AG09319 (cell line): Measurements from ENCODE around the gene DUSP8.
A peak's percentile ranks its signal among the peaks of the same experiment; 100 is the strongest.

Experiments
- DNase-seq: peaks from one replicate; pipeline ENCODE4 v3.0.0-alpha.2; 2010; ENCODE audit warnings: low read depth; ENCODE audit errors: extremely low read depth
- TF ChIP-seq, protein P1 (sequence below): IDR thresholded peaks from 2 replicates; pipeline ENCODE4 v1.5.1; 2011; ENCODE audit warnings: low read depth, mild to moderate bottlenecking, inconsistent platforms, low read length, moderate library complexity

DUSP8 gene

GRCh38 chr11:1561266-1561665 lies 10.8 kb downstream of the DUSP8 start:
- DNase-seq, result no peak
- TF ChIP-seq, protein P1, sequence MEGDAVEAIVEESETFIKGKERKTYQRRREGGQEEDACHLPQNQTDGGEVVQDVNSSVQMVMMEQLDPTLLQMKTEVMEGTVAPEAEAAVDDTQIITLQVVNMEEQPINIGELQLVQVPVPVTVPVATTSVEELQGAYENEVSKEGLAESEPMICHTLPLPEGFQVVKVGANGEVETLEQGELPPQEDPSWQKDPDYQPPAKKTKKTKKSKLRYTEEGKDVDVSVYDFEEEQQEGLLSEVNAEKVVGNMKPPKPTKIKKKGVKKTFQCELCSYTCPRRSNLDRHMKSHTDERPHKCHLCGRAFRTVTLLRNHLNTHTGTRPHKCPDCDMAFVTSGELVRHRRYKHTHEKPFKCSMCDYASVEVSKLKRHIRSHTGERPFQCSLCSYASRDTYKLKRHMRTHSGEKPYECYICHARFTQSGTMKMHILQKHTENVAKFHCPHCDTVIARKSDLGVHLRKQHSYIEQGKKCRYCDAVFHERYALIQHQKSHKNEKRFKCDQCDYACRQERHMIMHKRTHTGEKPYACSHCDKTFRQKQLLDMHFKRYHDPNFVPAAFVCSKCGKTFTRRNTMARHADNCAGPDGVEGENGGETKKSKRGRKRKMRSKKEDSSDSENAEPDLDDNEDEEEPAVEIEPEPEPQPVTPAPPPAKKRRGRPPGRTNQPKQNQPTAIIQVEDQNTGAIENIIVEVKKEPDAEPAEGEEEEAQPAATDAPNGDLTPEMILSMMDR, result no peak

DNA sequence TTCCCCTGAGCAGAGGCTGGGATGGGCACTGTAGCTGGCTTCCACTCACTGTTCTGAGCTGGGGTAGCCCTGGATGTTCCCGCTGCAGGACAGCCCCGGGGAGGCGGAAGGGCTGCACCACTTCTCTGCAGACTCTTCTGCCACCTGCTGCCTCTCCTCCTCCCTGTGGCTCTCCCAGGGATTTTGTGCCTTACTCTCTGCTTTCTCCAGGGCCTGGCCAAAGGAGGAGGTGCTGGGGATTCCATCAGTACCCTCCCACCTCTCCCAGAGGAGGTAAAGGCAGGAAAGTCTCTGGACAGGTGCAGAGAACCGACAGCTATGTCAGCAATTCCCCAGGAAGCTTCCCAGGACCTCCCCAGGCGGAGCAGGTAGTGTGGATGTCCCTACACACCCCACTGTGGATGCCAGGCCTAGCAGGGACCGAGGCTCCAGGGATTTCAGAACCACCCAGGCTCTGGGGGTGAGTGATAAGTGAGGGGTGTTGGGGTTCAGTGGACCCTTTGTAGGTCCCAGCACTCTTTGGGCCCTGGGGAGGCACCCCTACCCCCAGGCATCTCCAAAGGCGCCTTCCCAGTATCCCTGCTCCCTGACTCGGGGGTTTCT lies 11.3 kb downstream of the DUSP8 start:
- DNase-seq, result no peak
- TF ChIP-seq, protein P1, result no peak

GRCh38 chr11:1560002-1560648 lies 11.9 kb downstream of the DUSP8 start:
- DNase-seq, result no peak
- TF ChIP-seq, protein P1, result no peak

DNA sequence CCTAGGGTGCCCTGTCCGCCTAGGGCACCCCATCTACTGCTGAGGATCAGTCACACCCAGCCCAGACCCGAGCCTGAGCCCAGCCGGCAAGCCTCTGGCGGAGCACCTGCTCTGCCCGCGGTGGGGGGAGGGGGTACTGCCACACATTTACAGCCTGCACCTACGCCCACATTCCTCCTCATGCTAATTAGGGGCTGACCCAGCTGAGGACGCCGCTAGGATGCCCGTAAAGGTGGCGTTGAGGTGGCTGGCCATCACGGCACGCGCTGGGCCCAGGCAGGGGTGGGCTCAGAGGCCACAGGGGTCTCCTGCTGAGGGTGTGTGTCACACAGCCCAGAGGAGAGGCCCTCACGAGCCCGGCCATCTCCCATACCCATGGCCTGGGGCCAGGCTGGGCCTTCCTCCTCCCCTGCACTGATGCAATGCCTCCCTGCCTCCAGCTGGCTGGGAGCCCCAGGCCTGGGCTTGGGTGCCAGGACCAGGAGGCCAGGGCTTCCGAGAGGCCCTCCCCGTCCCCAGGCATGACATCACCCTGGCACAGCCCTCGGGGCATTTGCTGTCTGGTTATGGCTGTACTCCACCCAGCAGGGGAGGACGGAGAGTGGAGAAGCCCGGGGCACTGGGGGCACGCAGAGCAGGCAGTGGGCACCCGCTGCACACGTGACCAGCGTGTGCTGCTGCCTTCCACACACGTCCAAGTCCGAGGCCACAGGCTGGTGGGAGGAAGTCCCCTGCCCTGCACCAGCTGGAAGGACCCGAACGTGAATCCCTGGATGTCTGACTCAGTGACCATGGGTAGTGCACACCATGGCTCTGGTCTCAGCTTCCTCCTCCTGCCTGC lies 12.7 kb downstream of the DUSP8 start:
- peak; percentile 53 for DNase-seq
- TF ChIP-seq, protein P1, result no peak

DNA sequence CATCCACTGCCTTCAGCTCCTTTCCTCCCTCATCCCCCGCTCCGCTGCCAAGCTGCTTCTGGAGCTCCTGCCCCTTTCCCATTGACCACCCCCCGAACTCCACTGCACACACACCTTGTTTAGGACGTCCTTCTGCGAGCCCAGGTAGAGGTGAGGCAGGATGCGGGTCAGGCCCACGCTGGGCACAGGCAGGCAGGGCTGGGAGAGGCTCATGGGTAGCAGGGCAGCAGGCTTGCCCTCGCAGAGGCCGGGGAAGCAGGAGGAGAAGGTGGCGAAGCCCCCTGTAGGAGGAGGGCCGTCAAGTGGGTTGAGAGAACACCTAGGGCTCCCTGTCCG lies 13.3 kb downstream of the DUSP8 start:
- TF ChIP-seq, protein P1, result no peak
- DNase-seq, result no peak

DNA sequence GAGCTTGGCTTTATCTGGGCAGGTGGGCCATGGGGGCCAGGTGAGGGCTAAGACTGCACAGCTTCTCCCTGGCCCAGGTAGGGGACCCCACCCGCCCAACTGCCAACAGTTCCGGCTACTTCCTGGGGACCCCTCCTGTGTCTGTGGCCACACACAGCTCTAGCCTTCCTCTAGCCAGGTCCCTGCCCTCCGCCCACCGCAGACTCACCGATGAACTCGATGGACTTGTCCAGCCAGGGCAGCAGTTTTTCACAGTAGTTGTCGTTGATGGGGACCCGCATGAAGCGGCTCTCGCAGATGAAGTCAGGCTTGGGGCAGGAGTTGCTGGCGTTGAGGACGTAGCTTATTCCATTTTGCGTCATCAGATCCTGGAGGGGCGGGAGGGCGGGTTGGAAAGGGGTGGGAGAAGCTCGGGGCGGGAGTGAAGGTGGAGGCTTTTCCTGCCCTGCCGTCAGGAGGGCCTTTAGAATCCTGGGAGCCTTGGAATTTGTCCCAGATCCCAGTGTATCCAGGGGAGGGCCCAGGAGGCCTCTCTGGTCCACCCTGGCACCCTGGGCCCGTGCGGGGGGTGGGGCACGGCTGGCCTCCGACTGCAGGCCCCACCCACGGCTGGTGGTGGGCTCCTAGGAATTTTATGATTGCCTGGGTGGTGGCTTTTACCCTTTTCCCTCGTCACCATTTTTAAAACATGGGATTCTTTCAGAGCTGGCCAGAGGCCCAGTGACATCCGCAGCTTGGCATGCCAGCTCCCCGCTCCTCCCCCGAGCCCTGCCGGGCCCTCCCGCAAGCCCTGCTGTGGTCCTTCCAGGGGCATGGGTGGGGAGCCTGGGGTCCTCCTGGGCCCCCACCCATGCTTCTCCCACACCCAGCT lies 13.9 kb downstream of the DUSP8 start:
- peak; percentile 30 for DNase-seq
- TF ChIP-seq, protein P1, result no peak
